ENCODE results near the gene TMEM213.

- TF ChIP-seq CTCF (IDR thresholded peaks at IDR 0.05 in 8 of 11, conservative IDR thresholded peaks at IDR 0.05 in 3 of 11) (no peak), POLR2AphosphoS5 (IDR thresholded peaks at IDR 0.05) (no peak), POLR2A (IDR thresholded peaks at IDR 0.05) (no peak)
Observed at GRCh38 chr7:138833596-138833995, 35.8 kb downstream of the TMEM213 start.
